GM13977 (cell line): ENCODE measurements around the gene NFE2L3.

Source experiments
- DNase-seq: peaks from one replicate; pipeline ENCODE4 v3.0.0; 2012; ENCODE audit warnings: low spot score
- in situ Hi-C: fragments of 300-500 bp; cut with MboI; formaldehyde crosslinking; loops from one replicate; pipeline ENCODE4 v1.12.0; 2022; ENCODE audit warnings: low sequenced_read_pairs, low pct_unique_long_range_greater_than_20kb, mixed read lengths, inconsistent platforms; ENCODE audit not compliant: unreplicated experiment
- TF ChIP-seq, protein P1 (sequence below): IDR thresholded peaks from 2 replicates; pipeline ENCODE4 v1.5.1; 2012; ENCODE audit warnings: mild to moderate bottlenecking, control low read depth; ENCODE audit not compliant: insufficient read depth; ENCODE audit errors: extremely low read depth, missing control alignments

The NFE2L3 gene

GRCh38 chr7:26135551-26135950, 16.4 kb upstream of the NFE2L3 start:
- in situ Hi-C loops: no loop called here
- no peak for DNase-seq
- TF ChIP-seq, protein P1, sequence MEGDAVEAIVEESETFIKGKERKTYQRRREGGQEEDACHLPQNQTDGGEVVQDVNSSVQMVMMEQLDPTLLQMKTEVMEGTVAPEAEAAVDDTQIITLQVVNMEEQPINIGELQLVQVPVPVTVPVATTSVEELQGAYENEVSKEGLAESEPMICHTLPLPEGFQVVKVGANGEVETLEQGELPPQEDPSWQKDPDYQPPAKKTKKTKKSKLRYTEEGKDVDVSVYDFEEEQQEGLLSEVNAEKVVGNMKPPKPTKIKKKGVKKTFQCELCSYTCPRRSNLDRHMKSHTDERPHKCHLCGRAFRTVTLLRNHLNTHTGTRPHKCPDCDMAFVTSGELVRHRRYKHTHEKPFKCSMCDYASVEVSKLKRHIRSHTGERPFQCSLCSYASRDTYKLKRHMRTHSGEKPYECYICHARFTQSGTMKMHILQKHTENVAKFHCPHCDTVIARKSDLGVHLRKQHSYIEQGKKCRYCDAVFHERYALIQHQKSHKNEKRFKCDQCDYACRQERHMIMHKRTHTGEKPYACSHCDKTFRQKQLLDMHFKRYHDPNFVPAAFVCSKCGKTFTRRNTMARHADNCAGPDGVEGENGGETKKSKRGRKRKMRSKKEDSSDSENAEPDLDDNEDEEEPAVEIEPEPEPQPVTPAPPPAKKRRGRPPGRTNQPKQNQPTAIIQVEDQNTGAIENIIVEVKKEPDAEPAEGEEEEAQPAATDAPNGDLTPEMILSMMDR: no peak

DNA sequence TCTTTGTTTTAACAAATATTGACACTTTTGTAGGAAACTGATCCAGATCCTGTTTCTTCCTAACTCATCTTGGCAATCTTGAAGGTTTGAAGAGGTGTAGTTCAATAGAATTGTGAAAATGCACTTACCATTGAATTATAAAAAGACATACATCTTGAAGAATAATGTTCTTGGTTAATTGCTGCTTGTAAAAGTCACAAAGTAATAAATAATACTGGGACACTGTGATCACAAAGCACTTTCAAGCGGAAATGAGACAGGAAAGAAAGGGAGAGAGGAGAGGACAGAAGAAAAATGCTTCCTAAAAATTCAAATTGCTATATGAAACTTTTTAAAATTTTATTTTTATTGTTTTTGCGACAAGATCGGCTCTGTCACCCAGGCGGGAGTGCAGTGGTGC, 15.2 kb upstream of the NFE2L3 start:
- in situ Hi-C loops: no loop called here
- DNase-seq: no peak
- TF ChIP-seq, protein P1: no peak

GRCh38 chr7:26140380-26140779, 11.6 kb upstream of the NFE2L3 start:
- TF ChIP-seq, protein P1: no peak
- in situ Hi-C loops: no loop called here
- DNase-seq: no peak

- TF ChIP-seq, protein P1: no peak
- in situ Hi-C loops: no loop called here
These were observed 10.9 kb upstream of the NFE2L3 start for GRCh38 chr7:26141077-26141476.

GRCh38 chr7:26143298-26144048, 8.5 kb upstream of the NFE2L3 start:
- no peak for DNase-seq
- in situ Hi-C loops: no loop called here
- TF ChIP-seq, protein P1: no peak

More at GRCh38 chr7:26141077-26141476, 10.9 kb upstream of the NFE2L3 start:
- DNase-seq: no peak

DNA sequence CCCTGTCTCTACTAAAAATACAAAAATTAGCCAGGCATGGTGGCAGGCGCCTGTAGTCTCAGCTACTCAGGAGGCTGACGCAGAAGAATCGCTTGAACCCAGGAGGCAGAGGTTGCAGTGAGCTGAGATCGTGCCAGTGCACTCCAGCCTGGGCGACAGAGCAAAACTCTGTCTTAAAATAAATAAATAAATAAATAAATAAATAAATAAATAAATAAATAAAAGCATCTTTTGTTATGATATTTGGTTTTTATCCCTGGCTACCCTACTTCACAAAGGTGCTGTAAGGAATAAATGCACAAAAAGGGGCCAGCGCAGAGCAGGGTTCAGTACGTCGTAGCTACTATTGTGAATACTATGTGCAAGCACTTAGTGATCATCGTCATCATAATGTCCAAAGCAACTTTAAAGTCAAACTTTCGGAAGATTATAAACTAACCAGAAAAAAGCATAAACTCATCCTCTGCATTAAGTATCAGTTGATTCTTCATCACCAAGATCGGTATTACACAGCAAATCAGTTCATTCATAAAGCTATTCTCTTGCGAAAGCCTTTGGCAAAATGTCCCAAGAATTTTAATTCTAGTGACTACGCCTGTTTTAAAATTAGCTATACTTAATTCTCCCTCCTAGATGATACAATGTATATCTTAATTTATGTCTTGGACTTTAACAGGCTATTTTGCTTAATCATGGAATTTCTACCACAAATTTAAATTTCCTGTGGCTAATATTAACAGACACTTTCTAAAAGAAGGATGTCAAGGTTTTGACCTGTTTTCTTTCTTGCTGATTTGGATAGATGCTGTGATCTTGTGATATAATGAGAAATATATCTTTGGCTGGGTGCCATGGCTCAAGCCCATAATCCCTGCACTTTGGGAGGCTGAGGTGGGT, 7.6 kb upstream of the NFE2L3 start:
- in situ Hi-C loops: no loop called here
- TF ChIP-seq, protein P1: no peak

More for the DNA sequence above, 7.6 kb upstream of the NFE2L3 start:
- no peak for DNase-seq
